Myometrial cell (primary cell): ENCODE measurements around the gene HEYL. TPM values are rescaled to one million over a fixed set of nuclear protein-coding genes. Genes with fewer than 3 reads are reported as not detected.

Experiments
- total RNA-seq: library from RNA; depleted of rRNA; stranded (reverse); fragments of >200 nt; gene quantifications from 2 replicates; pipeline ENCODE4 v1.2.3, GENCODE V29; 2015

HEYL gene
- 0.18 TPM in 1 of 2 replicates, not detected in the other for total RNA-seq

DNA sequence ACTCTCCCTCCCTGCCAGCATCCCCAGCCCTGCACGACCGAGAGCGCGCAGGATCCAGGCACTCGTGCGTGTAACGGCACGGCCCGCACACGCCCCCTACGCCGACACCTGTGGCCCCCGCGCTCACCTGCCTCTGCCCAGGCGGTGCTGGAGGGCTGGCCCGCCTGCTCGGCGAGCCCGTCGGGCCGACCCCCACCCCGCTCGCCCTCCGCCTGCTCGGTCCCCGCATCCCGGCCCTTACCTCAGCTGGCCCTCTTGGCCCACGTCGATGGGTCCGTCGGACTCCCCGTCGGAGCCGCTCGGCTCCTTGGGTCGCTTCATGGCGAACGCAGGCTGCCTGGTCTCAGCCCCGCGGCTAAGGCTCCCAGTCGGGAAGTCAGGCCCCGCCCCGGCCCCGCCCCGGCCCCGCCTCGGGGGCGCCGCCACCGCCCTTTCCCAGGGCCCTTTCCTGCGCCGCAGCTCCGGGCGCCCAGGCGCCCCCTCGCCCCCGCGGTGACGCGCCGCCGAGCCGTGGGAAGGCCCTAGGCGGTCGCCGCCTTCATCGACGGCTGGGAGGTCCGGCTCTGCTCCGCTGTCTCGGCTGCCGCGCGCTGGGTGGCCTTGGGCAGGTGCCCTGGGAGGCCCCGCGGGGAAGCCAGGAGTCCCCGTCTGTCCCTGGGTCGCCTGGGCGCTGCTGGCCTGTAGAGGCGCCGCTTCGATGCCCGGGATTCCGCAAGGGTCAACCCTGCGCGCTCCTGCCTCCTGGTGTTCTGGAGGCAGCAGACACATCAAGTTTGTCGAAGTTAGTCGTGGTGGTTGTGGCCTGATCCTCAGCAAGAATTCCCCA is at the start of gene HEYL:
HEYL (minus strand) TSS at position 339 of the 826 bp plus-strand sequence; CDS start at position 321, 18 bp downstream.

GRCh38 chr1:39671793-39672550 is 32.5 kb upstream of the HEYL start, which contains the start of gene NT5C1A:
Gene NT5C1A, minus strand, starts transcription at chr1:39672107. Its CDS starts 69 bp downstream, at chr1:39672038.

Other genes starting within 250 kb of the HEYL start
- 1.2 TPM in 1 of 2 replicates, not detected in the other for gene BMP8A, start 148.0 kb downstream of the HEYL start, total RNA-seq
- gene PABPC4, start 62.9 kb downstream of the HEYL start, total RNA-seq, result 135 and 158 TPM in 2 replicates
- gene NT5C1A, start 32.5 kb upstream of the HEYL start, total RNA-seq, result not detected in 2 replicates
- not detected in 2 replicates for gene HPCAL4, start 51.8 kb upstream of the HEYL start, total RNA-seq
- gene PPIE, start 99.2 kb upstream of the HEYL start, total RNA-seq, result 53.0 and 67.5 TPM in 2 replicates
- 5.1 TPM in 1 of 2 replicates, not detected in the other for gene OXCT2, start 131.7 kb upstream of the HEYL start, total RNA-seq
- gene BMP8B, start 149.2 kb upstream of the HEYL start, total RNA-seq, result not detected in 2 replicates
- gene TRIT1, start 243.9 kb upstream of the HEYL start, total RNA-seq, result 10.7 and 16.3 TPM in 2 replicates